EL (cell line): ENCODE data around the gene RHBDL2.
"Not testable (repeated sequence)": the region's sequence is repeated elsewhere in the genome, so short reads cannot be mapped to it uniquely, and the experiment has no call there.

Experiments used
- DNase-seq: peaks from one replicate; pipeline ENCODE4 v3.0.0-alpha.2; 2016

The RHBDL2 gene, protein sequence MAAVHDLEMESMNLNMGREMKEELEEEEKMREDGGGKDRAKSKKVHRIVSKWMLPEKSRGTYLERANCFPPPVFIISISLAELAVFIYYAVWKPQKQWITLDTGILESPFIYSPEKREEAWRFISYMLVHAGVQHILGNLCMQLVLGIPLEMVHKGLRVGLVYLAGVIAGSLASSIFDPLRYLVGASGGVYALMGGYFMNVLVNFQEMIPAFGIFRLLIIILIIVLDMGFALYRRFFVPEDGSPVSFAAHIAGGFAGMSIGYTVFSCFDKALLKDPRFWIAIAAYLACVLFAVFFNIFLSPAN

DNA sequence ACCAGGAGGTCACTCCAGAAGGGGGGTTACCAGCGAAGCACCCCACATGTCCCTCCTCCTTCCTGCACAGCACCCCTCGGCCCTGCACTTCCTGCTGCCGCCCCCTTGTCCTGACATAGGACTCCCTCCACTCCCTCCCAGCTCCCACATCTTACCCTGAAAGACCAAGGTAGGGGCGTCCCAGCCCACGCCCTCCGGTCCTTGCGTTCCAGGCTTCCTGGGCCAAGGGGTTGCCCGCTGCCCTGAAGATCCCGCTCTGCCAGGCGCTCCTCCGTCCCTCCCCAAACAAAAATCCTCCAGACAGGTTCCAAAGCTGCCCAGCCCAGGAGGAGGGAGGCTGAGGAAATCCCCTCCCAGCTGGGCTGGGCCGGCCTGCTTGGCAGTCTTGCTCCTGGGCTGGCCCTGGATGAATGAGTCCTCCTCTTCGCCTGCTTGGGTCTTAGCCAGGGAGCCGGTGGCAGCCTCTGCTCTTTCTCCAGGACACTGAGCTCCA lies at the start of gene RHBDL2:
Gene RHBDL2 (minus strand): TSS at position 304 of the 493 bp plus-strand sequence. CDS start 22,618 bp downstream, outside the sequence.
- peak; percentile 52 for DNase-seq

DNA sequence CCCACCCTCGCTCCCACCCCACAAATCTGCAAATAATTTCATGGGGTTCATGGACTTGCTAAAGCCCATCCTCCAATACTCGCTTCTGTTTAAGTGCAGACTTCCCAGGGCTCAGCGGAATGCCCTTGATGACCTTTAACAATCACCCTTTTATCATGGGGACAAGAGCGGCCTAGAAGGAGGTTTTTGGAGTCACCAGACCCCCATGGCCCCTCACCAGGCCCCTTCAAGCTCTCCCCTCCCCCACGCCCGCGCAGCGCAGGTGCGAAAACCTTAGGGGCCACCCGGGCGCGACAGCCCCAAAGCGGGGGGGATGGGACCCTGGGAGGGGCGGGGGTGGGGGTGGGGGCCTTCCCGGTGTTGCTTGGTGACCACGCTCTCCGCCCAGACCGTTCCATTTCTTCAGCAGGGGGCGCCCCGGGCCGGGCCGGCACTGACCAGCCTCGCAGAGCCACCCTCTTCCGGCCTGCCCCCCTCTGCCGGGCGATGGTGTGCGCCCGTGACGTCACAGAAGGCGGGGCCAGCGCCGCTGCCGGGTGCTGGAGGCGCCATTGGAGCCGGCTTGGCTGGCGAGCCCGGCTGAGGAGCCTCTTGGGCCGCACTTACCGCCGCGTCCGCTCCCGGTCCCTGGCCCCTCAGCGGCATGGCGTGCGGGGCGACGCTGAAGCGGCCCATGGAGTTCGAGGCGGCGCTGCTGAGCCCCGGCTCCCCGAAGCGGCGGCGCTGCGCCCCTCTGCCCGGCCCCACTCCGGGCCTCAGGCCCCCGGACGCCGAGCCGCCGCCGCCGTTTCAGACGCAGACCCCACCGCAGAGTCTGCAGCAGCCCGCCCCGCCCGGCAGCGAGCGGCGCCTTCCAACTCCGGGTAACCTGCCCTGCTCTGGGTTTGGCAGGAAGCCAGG lies 49.4 kb upstream of the RHBDL2 start, which contains the start of gene AKIRIN1:
Gene AKIRIN1 (plus strand): TSS at position 539 of the 900 bp plus-strand sequence. CDS start 105 bp downstream, at position 644.
- peak; percentile 95 for DNase-seq

DNA sequence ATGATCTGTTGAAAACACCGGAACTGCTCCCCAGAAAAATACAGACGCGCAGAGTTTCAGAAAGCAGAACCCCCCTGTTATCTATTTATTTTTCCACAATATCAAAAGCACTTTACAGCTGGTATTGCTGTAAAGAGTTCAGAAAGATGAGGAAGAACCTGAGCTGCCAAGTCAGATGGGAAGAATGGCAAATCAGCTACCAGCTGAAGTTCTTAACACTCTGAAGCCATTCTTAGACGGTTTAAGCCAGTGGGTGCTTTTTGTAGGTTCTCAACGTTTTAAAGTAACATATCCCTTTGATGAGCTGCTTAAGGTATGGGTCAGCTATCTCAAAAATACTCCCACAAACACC lies 48.7 kb upstream of the RHBDL2 start:
- peak; percentile 30 for DNase-seq

DNA sequence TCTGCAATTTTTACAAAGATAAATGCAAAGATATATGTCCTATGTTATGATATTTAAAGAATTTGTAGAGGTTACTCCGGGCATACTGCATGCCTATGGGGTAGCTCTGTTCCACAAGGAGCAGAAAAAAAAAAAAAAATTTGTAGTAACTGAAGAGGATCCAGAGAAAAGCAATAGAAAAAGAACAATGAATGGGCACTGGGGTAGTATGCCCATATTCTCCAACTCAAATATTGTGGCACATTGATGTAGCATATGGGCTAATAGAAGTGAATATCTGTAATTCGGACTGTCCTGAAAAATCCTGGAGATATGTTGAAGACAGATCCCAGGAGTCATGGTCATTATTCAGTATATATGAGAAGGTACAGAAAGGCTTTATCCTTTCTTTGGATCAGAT lies 48.3 kb upstream of the RHBDL2 start:
- no peak for DNase-seq

DNA sequence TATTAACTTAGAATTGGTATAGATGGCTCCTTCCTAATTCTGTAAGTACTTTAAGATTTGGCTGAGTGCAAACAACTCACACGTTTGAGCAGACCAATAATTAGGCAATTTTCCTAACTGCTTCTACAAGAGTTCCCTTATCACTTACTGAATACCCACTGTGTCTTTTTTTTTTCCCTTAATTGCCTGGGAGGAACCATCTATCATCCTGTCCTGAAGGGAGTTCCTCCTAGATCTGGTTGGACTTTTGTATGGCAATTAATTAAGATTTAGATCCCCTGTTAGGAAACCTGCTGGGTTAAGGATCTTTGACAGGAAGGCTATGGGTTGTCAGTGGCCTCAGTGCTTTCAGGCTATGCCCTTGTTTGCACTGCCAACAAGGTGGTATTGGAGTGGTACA lies 37.8 kb upstream of the RHBDL2 start:
- not testable (repeated sequence) for DNase-seq

DNA sequence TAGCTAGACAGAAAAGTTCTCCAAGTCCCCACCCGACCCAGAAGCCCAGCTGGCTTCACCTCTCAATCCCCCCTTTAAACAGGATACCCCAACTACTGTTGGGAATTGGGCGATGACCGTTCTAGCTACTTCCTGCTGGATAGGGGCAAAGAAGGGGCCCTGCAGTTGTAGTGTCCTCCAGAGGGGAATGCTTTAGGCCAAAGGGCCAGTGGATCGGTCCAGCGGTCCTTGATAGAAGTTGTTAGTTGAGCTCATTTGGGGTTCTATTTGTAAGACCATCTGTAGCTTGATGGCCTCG lies 36.6 kb upstream of the RHBDL2 start:
- DNase-seq: not testable (repeated sequence)

DNA sequence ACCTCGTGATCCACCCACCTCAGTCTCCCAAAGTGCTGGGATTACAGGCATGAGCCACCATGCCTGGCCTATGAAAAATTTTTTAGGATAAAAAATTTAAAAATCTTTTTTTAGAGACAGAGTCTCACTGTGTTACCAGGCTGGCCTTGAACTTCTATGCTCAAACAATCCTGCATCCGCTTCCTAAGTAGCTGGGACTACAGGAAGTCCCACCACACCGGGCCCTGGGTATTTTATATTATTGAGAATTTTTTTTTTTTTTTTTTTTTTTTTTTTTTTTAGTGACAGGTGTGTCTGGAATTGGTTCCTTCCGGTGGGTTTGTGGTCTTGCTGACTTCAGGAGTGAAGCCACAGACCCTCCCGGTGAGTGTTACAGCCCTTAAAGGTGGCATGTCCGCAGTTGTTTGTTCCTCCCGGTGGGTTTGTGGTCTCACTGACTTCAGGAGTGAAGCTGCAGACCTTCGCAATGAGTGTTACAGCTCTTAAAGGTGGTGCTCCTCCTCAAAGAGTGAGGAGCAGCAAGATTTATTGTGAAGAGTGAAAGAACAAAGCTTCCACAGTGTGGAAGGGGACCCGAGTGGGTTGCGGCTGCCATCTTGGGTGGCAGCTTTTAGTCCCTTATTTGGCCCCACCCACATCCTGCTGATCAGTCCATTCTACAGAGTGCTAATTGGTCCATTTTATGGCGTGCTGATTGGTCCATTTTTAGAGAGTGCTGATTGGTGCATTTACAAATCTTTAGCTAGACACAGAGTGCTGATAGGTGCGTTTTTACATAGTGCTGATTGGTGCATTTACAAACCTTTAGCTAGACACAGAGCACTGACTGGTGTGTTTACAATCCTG lies 36.0 kb upstream of the RHBDL2 start:
- DNase-seq: not testable (repeated sequence)

DNA sequence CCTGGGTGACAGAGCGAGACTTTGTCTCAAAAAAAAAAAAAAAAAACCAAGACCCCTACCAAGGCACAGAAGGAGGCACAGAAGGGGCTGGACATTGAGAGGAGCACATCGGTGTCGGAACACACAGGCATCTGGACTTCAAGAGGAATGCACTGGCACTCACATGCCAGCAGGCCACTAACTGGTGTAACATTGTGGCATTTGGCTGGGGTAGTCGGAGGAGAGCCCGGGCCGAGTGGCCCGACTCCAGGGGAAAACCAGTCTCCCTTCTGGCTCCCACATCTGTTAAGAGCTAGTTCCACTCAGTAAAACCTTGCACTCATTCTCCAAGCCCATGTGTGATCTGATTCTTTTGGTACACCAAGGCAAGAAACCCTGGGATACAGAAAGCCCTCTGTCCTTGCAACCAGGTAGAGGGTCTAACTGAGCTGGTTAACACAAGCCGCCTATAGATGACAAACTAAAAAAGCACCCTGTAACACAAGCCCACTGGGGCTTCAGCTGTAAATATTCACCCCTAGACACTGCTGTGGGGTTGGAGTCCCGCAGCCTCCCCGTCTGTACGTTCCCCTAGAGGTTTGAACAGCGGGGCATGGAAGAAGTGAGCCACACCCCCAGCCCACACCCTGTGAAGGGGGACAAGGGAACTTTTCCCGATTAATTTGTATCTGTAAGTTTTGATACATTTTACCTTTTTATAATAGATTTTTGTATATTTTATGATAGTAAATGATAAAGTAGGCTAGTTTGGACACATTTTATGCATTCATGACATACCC lies 32.2 kb upstream of the RHBDL2 start:
- DNase-seq: no peak

DNA sequence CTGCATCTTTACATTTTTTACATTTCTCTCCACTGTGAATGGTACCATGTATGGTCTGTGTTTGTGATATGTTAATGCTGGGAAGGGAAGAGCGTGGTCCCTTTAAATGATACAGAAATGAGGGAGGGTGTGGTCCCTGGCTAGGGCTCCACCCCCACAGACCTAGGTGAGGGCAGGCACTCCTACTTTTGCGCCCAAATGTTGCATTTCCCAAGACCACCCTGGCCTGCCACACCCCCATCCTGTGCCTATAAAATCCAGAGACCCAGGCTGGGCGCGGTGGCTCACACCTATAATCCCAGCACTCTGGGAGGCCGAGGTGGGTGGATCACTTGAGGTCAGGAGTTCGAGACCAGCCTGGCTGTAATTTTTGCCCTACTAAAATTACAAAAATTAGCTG lies 31.5 kb upstream of the RHBDL2 start:
- DNase-seq: not testable (repeated sequence)

DNA sequence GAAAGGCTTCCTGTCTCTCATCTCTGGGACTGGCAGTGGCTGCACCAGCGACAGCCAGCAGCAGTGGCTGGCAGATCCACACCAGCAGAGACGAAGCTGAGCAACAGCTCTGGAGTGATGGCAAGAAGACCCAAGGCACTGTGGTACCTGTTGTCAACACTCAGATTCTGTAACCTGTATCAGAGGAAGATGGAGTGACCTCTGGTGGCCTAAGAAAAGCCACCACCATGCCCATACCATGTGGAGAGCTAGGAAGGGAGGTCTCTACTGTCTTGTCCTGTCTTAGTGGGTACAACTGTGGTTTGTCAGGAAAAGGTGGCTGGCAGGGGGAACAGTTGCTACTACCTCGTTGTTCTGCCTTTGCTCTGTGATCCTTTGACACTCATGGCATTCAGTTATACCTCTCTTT lies 22.5 kb upstream of the RHBDL2 start:
- no peak for DNase-seq

DNA sequence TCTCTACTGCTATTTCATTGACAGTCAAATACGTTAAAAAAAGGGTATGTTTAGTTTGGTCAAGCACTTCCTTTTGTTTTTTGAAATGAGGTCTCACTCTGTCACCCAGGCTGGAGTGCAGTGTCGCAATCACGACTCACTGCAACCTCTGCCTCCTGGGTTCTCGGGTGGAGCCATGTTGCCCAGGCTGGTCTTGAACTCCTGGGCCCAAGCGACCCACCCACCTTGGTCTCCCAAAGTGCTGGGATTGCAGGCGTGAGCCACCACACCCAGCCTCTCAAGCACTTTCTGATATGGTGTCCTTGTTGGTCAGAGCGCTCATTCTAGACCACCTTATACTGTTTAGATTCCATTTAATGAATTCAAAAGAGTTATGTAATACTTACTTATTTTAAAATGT lies 20.9 kb upstream of the RHBDL2 start:
- peak; percentile 73 for DNase-seq

DNA sequence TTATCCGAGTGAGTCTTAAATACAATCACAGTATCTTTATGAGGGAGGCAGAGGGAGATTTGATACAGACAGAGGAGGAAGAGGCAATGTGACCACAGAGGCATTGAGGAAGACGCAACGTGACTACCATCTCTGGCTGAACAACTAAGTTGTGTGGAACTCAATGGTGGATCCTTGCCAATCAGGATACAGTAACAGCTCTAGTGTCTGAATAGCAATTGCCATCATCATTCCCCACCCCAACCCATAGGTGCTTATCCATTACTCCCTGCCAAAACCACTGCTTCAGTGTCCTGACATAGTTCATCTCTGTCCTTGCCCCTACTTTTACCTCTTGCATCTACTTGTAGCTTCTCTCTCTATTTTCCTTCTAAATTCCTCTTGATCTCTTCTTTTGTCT lies 20.5 kb upstream of the RHBDL2 start:
- peak; percentile 84 for DNase-seq

DNA sequence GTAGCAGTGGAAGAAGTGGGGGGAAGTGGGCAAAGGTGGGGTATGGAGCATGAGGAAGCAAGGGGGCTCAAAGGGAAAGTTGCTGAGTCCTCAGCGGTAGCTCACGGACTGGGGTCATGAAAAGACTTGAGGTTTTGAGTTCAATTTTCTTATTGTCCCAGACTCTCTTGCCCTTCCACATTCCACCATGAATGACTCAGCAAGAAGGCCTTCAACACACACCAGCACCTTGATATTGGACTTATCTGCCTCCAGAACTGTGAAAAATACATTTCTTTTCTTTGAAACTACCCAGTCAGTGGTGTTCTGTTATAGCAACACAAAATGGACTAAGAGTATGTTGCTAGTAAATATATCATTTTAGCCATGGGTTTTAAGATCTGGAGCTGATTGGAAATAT lies 17.3 kb upstream of the RHBDL2 start:
- DNase-seq: peak; percentile 68

DNA sequence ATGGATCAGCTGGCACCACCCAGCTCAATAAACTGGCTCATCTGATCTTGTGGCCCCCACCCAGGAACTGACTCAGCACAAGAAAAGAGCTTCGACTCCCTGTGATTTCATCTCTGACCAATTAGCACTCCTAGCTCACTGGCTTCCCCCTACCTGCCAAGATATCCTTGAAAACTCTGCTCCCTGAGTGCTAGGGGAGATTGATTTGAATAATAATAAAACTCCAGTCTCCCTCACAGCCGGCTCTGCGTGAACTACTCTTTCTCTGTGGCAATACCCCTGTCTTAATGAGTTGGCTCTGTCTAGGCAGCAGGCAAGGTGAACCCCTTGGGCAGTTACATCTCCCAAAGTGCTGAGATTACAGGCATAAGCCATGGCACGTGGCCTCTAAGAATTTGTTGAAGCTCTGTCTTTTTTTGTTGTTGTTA lies 11.8 kb upstream of the RHBDL2 start:
- peak; percentile 17 for DNase-seq

DNA sequence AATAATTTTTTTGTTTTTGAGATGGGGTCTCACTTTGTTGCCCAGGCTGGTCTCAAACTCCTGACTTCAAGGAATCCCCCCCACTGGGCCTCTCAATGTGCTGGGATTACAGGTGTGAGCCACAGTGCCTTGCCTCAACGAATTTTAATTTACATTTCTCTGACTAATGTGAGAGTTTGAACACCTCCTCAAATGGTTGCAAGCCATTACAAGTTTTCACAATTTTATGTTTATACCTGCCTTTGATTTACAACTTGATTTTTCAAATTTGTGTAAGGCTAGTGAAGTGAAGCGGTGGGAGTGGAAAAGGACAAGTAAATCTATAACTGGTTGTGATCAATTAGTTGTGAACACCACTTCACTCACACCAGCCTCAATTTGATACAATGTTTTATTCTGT lies 8.9 kb upstream of the RHBDL2 start:
- DNase-seq: no peak

DNA sequence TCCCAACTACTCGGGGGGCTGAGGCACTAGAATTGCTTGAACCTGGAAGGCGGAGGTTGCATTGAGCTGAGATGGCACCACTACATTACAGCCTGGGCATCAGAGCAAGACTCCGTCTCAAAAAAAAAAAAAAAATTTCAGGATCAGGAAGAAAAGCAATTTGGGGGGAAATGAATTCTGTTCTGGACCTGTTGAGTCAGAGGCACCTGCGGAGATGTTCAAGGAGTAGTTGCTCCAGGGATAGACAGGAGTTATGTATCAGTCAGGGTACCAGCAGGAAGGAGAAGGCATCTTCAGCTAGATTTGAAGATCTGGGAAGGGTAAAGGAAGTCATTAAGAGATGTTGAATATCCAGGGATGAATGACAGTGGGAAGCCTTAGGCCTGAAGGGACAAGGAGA lies 2.9 kb upstream of the RHBDL2 start:
- no peak for DNase-seq

DNA sequence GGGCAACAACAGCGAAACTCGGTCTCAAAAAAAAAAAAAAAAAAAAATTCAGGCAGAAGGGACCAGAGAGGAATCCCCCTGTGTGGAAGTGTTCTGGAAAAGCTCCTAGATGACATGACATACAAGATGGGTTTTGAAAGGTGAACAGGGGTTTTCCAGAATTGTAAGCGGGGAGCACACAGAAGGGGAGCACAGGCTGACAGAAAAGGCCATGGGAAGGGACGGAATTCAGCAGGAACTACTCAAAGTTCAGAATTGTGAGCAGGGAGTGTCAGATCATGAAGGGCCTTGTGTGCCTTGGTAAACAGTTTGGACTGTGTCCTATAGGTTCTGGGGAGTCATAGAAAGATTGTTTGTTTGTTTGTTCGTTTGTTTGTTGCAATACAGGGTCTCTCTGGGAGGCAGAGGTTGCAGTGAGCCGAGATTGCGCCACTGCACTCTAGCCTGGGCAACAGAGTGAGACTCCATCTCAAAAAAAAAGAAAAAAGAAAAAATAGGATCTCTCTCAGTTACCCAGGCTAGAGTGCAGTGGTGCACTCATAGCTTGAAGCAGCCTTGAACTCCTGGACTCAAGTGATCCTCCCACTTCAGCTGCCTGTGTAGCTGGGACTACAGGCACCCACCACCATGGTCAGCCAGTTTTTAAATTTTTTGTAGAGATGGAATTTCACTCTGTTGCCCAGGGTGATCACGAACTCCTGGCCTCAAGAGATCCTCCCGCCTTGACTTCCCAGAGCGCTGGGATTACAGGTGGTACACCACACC lies 1.2 kb upstream of the RHBDL2 start:
- DNase-seq: no peak

DNA sequence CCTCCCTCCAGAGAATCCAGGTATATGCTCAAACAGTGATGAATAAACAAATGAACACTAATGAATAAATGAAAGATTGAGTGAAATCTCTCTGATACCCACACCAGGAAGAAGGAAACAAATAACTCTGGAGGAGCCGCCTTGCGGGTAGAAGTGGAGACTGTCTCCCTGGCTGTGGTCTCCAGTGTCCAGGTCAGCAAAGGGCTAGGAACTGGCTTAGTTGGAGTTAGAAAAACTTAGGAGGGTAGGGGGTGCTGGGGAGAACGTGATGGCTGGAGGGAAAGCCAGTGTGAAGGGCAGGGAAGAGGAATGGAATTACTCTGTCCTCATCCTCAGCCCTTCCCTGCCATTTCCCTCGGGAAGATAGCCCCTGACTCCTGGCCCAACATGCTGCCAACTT lies 537 bp downstream of the RHBDL2 start:
- DNase-seq: no peak

DNA sequence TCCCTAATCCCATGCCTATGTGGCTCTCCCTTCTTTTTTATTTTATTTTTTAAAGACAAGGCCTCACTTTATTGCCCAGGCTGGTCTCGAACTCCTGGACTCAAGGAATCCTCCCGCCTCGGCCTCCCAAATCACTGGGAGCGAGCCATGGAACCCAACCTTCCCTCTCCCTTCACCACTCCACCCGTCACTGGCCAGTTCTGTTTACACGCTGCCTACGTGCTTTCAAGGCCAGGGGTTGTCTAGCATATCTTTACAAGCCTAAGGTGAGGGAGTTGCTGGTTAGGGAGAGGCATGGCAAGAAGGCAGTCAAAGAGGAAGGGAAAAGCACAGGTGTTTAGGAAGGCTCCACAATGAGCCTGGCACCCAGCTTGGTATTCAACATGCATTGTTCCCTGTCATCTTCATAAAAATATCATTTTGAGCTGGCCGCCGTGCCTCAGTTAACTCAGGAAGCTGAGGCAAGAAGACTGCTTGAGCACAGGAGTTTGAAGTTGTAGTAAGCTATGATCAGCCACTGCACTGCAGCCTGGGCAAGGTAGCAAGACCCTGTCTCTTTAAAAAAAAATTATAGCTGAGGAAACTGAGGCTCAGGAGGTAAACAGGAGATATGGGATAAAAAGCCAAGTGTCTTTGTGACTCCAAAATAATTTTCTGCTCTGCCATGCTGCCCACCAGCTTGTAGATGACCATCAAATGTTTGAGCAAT lies 1.1 kb downstream of the RHBDL2 start:
- no peak for DNase-seq

DNA sequence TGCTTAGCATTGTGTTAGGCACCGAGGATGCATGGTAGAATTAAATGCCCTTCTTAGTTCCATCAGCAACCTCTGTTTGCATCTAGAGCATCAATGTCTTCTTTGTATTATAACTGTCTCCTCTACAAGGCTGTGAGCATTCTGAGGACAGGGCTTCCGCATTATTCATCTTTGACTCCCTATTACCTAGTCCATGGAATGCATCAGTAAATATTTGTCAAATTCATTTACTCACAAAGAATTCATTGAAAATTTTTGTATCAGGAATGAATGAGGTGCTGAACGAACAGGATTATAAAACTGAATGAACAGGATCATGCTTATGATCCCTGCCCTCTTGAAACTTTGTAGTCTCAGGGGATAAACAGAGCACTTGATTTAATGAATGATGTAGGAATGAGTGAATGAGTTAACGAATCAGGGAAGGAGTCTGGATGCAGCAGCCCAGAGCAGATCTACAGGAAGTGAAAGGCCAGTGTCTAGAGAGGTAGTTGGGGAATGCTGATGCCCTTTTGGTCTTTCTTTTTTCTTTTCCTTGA lies 2.8 kb downstream of the RHBDL2 start:
- no peak for DNase-seq

DNA sequence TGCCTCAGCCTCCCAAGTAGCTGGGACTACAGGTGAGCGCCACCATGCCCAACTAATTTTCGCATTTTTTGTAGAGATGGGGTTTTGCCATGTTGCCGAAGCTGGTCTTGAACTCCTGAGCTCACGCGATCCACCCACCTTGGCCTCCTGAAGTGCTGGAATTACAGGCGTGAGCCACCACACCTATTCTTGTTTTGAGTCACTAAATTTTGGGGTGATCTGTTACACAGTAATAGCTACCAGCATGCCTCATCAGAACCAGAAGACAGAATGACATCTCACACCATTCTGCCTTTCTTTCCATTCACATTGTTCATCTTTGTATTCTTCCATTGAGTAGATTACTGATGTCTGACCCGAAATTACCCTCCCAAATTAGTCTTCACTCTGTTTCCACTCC lies 9.1 kb downstream of the RHBDL2 start:
- no peak for DNase-seq
